Measurements from ENCODE around the gene TREX2. TPM values are rescaled to one million over a fixed set of nuclear protein-coding genes. Genes with fewer than 3 reads are reported as not detected.

TREX2 gene
- total RNA-seq, 1 donor from 2014 or later, result 0.80 TPM

GRCh38 chrX:153420851-153421599 lies 24.8 kb downstream of the TREX2 start:
- DNase-seq, result no peak

GRCh38 chrX:153417637-153418036 lies 28.2 kb downstream of the TREX2 start:
- ATAC-seq, result no peak
- H3K27me3 ChIP-seq (ENCODE audit: low read depth), result no peaks in the 10 kb centered on the region

More at GRCh38 chrX:153420851-153421599, 24.8 kb downstream of the TREX2 start:
- Histone ChIP-seq H3K9me3 (no peaks in the 10 kb centered on the region), H3K27me3 (ENCODE audit: low read depth) (no peaks in the 10 kb centered on the region), H3K4me3 (no peak overlapping the region), H3K4me1 (no peaks in the 10 kb centered on the region), H3K27ac (no peak overlapping the region), H3K36me3 (no peaks in the 10 kb centered on the region)
- no peak for ATAC-seq
- intact Hi-C loops (cut with DNase I), result no loop called here
- no peak for TF ChIP-seq CTCF (IDR thresholded peaks at IDR 0.05)

GRCh38 chrX:153416781-153417450 lies 28.9 kb downstream of the TREX2 start:
- H3K27ac ChIP-seq, result no peak overlapping the region
- no peak for DNase-seq
- H3K4me3 ChIP-seq, result no peak overlapping the region
- no peaks in the 10 kb centered on the region for H3K27me3 ChIP-seq (ENCODE audit: low read depth)
- H3K4me1 ChIP-seq, result peaks cover 8% of the 10 kb centered on the region
- ATAC-seq, result no peak
- intact Hi-C loops (cut with DNase I), result no loop called here
- H3K9me3 ChIP-seq, result no peaks in the 10 kb centered on the region
- no peaks in the 10 kb centered on the region for H3K36me3 ChIP-seq
- TF ChIP-seq CTCF (IDR thresholded peaks at IDR 0.05), result no peak

More at GRCh38 chrX:153417637-153418036, 28.2 kb downstream of the TREX2 start:
- Histone ChIP-seq H3K9me3 (no peaks in the 10 kb centered on the region), H3K4me1 (peaks cover under 1% of the 10 kb centered on the region), H3K36me3 (no peaks in the 10 kb centered on the region), H3K27ac (no peak overlapping the region), H3K4me3 (no peak overlapping the region)
- no peak for TF ChIP-seq CTCF (IDR thresholded peaks at IDR 0.05)
- no peak for DNase-seq
- intact Hi-C loops (cut with DNase I), result no loop called here

GRCh38 chrX:153414856-153415510 lies 30.9 kb downstream of the TREX2 start:
- peaks cover 10% of the 10 kb centered on the region for H3K4me1 ChIP-seq
- no peaks in the 10 kb centered on the region for H3K9me3 ChIP-seq
- H3K27me3 ChIP-seq (ENCODE audit: low read depth), result no peaks in the 10 kb centered on the region
- H3K27ac ChIP-seq, result no peak overlapping the region
- H3K36me3 ChIP-seq, result no peaks in the 10 kb centered on the region
- DNase-seq, result peak; percentile 47
- H3K4me3 ChIP-seq, result no peak overlapping the region
- TF ChIP-seq CTCF (IDR thresholded peaks at IDR 0.05), result no peak
- peak; percentile 53 to 59 for ATAC-seq
- intact Hi-C loops (cut with DNase I), result no loop called here

GRCh38 chrX:153413731-153414130 lies 32.1 kb downstream of the TREX2 start:
- H3K27ac ChIP-seq, result no peak overlapping the region
- H3K4me3 ChIP-seq, result no peak overlapping the region
- H3K27me3 ChIP-seq (ENCODE audit: low read depth), result no peaks in the 10 kb centered on the region
- H3K4me1 ChIP-seq, result peaks cover 10% of the 10 kb centered on the region
- ATAC-seq, result no peak
- no peak for TF ChIP-seq CTCF (IDR thresholded peaks at IDR 0.05)
- H3K36me3 ChIP-seq, result no peaks in the 10 kb centered on the region
- intact Hi-C loops (cut with DNase I), result no loop called here
- DNase-seq, result no peak
- H3K9me3 ChIP-seq, result no peaks in the 10 kb centered on the region
